KMS-11 (cell line): ENCODE results near the gene MPZL1.

Source experiments
- H2AFZ ChIP-seq: fragments of 200-600 bp; sonication (generic); 2 replicates; pipeline ENCODE4 v1.6.1; 2016; ENCODE audit warnings: antibody characterized with exemption, mixed run types, low read depth
- H3K27ac ChIP-seq: fragments of 200-600 bp; sonication (generic); 2 replicates; pipeline ENCODE4 v1.6.1; 2016; ENCODE audit warnings: mild to moderate bottlenecking, mixed run types
- H3K27me3 ChIP-seq: fragments of 200-600 bp; sonication (generic); 2 replicates; pipeline ENCODE4 v1.6.1; 2017; ENCODE audit warnings: mild to moderate bottlenecking, low read depth, mixed run types, moderate library complexity; ENCODE audit not compliant: insufficient read depth
- H3K36me3 ChIP-seq: fragments of 200-600 bp; sonication (generic); 2 replicates; pipeline ENCODE4 v1.6.1; 2017; ENCODE audit warnings: mild to moderate bottlenecking, mixed run types; ENCODE audit not compliant: insufficient read depth
- H3K4me1 ChIP-seq: fragments of 200-600 bp; sonication (generic); 2 replicates; pipeline ENCODE4 v1.6.1; 2016; ENCODE audit warnings: mild to moderate bottlenecking, low read depth, mixed run types; ENCODE audit not compliant: poor library complexity, severe bottlenecking
- H3K4me2 ChIP-seq: fragments of 200-600 bp; sonication (generic); 2 replicates; pipeline ENCODE4 v1.7.0; 2016; ENCODE audit warnings: mild to moderate bottlenecking, mixed run types
- H3K4me3 ChIP-seq: fragments of 200-600 bp; sonication (generic); IDR thresholded peaks from 2 replicates; pipeline ENCODE4 v1.6.1; 2017; ENCODE audit warnings: low read depth, low read length, mixed read lengths; ENCODE audit not compliant: insufficient read depth
- H3K79me2 ChIP-seq: fragments of 200-600 bp; sonication (generic); 2 replicates; pipeline ENCODE4 v1.6.1; 2016; ENCODE audit warnings: low read depth, mixed run types; ENCODE audit not compliant: insufficient read depth
- H3K9ac ChIP-seq: fragments of 200-600 bp; sonication (generic); 2 replicates; pipeline ENCODE4 v1.6.1; 2016; ENCODE audit warnings: mild to moderate bottlenecking, mixed run types
- H4K20me1 ChIP-seq: fragments of 200-600 bp; sonication (generic); 2 replicates; pipeline ENCODE4 v1.6.1; 2016; ENCODE audit warnings: mild to moderate bottlenecking, mixed run types; ENCODE audit not compliant: insufficient read depth
- CTCF ChIP-seq: fragments of 200-600 bp; sonication (generic); conservative IDR thresholded peaks from 2 replicates; pipeline ENCODE4 v1.6.1; 2017; ENCODE audit warnings: low read depth, mild to moderate bottlenecking, antibody characterized with exemption, low read length, moderate library complexity, mixed read lengths

The MPZL1 gene

GRCh38 chr1:167756730-167757405, 35.1 kb downstream of the MPZL1 start:
- no peak overlapping the region for H3K27ac ChIP-seq
- H3K36me3 ChIP-seq: no peaks in the 10 kb centered on the region
- no peak overlapping the region for H3K4me2 ChIP-seq
- H3K9ac ChIP-seq: no peak overlapping the region
- no peak overlapping the region for H2AFZ ChIP-seq
- no peaks in the 10 kb centered on the region for H3K27me3 ChIP-seq
- no peaks in the 10 kb centered on the region for H4K20me1 ChIP-seq
- H3K4me3 ChIP-seq: no peak overlapping the region
- peaks cover 8% of the 10 kb centered on the region for H3K4me1 ChIP-seq
- TF ChIP-seq CTCF: no peak
- no peaks in the 10 kb centered on the region; the same call in 1 of the 2 replicates for H3K79me2 ChIP-seq

GRCh38 chr1:167757433-167758309, 35.9 kb downstream of the MPZL1 start:
- Histone ChIP-seq H4K20me1 (no peaks in the 10 kb centered on the region), H3K4me3 (no peak overlapping the region), H3K79me2 (no peaks in the 10 kb centered on the region; the same call in 1 of the 2 replicates), H3K9ac (no peak overlapping the region), H3K4me1 (no peaks in the 10 kb centered on the region), H3K27ac (no peak overlapping the region), H2AFZ (no peak overlapping the region), H3K36me3 (no peaks in the 10 kb centered on the region), H3K4me2 (no peak overlapping the region), H3K27me3 (no peaks in the 10 kb centered on the region)
- no peak for TF ChIP-seq CTCF

- H3K4me2 ChIP-seq: no peak overlapping the region
- H3K27me3 ChIP-seq: no peaks in the 10 kb centered on the region
- H3K27ac ChIP-seq: no peak overlapping the region
- no peaks in the 10 kb centered on the region for H3K79me2 ChIP-seq
- no peaks in the 10 kb centered on the region for H4K20me1 ChIP-seq
- H3K4me1 ChIP-seq: no peaks in the 10 kb centered on the region
- no peak for TF ChIP-seq CTCF
- H3K9ac ChIP-seq: no peak overlapping the region
- no peak overlapping the region for H2AFZ ChIP-seq
- H3K4me3 ChIP-seq: no peak overlapping the region
- no peaks in the 10 kb centered on the region for H3K36me3 ChIP-seq
Measured at GRCh38 chr1:167761400-167761799, 39.6 kb downstream of the MPZL1 start.

GRCh38 chr1:167762061-167762746, 40.4 kb downstream of the MPZL1 start:
- Histone ChIP-seq H3K36me3 (no peaks in the 10 kb centered on the region; the same call in 1 of the 2 replicates), H3K4me1 (no peaks in the 10 kb centered on the region), H3K27ac (no peak overlapping the region), H2AFZ (no peak overlapping the region), H4K20me1 (no peaks in the 10 kb centered on the region), H3K4me3 (no peak overlapping the region), H3K4me2 (no peak overlapping the region), H3K9ac (no peak overlapping the region), H3K27me3 (no peaks in the 10 kb centered on the region), H3K79me2 (no peaks in the 10 kb centered on the region)
- no peak for TF ChIP-seq CTCF
